ENCODE measurements around the gene SOCS3.
"Not testable (repeated sequence)": the region's sequence is repeated elsewhere in the genome, so short reads cannot be mapped to it uniquely, and the experiment has no call there.

SOCS3 gene

DNA sequence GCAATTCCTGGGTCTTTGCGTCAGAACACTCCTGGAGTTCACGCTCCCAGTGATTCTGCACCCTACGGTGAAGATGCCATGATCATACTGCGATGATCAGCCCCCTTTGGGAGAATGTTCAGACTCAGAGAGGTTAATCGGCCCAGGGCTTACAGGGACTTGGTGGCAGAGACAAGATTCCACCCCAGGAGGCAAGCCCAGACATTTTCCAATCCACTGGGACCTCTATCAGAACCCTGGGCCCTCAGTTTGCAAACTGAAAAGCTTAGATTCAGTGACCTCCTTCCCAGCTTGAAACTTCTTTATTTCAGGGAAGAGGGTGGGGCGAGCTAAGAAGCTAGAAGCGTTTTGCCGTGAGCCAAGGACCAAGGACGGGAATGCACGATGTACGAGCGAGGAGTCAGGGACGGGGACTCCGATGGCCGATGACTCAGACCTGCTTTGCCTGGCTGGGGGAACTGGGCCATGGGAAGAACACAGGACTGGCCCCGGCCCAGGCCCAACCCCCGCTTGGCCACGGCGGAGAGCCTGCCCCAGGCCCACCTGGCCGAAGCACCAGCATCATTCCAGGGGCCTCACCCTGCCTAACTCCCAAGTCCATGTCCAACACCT, 34.7 kb downstream of the SOCS3 start:
- DNase-seq, result no peak

DNA sequence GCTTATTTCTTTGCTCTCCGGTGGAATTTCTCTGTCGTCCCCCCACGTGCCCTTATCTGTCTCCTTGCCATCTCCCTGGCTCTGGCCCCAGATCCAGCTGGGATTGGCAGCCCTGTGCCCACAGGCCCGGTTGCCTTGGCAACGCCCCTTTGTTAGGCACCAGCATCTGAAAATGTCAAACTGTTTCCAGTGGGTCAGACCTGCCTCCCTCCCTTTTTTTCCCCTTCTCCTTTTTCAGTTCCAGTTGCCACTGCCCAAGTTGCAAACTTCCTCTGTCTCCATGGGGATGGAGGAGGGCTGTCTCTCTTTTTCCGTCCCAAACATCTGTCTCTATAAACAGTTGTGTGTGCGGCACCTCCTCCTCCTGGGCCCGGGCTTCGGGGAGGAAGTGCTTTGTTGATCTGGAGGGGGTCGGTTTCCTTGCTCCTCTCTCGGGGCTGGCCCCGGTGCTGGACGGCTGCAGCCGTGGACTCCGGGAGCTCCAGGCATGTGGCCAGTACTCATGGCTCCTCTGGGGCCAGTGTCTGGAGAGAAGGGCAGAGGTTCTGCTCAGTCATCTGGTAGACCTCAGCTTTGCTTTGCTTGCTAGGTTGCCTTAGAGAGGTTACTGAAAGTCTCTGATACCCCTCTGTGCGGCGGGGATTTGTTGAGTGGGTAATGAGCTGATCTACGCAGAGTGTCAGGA, 35.3 kb downstream of the SOCS3 start:
- peak; percentile 87 for DNase-seq

DNA sequence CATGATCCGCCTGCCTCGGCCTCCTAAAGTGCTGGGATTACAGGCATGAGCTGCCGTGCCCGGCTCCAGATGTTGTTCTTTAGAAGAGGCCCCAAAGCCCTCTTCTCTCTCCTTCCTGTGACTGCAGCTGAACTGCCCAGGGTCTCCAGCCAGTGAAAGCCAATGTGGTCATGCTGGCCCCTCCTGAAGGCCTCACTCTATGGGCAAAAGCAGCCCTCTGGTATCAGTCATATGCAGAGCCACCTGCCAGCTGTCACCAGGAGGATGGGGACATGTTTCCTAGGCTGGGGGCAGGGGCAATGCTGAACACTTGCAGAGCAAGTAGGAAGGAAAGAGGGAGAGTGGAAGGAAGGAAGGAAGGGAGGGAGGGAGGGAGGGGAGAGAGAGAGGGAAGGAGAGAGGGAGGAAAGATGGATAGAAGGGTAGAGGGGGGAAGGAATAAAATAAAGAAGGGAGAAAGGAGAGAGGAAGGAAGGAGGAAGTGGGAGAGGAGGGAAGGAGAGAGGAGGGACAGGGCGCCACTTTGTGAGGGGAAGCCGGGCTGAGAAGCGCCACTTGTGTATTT, 36.0 kb downstream of the SOCS3 start:
- peak; percentile 51 for DNase-seq

DNA sequence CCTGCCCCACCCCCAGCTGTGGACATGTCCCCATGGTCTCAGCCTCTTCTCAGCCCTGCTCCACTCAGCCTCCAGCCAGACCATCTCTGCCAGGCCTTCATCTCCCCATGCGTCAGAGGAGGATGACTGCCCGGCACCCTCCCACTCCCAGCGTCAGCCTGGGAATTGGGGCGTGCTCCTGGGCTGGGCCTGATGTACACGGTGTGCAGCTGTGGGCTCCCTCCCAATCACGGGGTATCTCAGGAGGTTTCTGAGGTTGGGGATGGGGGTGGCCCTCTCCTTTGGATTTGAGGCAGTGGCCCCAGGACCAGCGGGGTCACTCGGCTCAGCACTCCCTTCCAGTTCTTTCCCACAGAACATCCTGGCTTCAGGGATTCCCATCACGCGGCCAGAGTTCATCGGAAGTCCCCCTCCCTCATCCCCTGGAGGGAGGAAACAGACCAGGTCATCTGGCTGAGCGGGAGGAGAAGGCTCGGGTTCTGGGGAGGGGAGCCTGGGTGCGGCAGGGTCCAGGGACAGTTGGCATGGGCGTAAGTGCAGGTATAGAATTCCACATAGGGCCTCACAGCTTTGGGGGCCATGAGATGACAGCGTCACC, 36.9 kb downstream of the SOCS3 start:
- no peak for DNase-seq

DNA sequence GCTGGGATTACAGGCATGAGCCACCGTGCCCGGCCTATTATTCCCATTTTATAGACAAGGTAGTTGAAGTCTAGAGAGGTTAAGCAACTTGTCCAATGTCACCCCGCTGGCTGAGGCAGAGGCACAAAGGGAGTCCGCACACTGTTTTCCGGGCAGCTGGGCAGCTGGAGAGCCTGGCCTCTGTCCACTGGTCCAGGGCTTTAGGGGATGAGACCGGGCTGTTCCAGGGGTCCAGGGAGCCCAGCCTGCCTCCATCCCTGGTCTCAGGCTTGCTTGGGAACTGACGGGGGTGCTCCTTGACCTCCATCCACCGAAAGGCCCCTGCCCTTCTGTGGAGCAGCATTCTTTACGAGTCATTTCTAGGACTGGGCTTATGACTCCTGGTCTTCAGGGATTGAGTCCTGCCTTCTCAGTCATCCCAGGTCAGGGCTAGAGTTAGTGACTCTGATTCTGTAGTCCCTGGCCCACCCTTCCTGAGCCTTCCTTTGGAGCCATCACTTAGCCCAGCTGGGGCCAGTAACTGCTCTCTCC, 37.5 kb downstream of the SOCS3 start:
- no peak for DNase-seq

DNA sequence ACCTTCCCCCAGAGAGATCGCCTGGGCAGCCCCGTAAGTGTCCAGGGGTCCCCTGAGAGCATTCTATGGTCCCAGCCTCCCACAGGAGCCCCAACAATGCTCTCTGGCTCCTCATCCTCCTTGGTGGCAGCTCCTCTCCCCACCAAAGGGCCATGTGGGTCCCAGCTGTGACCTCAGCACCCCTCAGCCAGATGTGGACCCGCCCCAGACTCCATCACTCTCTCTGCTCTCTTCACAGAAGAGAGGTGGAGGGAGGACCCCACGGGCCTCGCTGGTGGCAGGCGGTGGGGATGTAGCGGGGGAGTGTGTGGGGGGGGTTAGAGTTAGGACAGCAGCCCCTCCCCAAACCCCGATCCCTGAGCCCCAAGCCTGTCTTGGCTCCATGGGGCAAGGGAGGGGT, 41.0 kb downstream of the SOCS3 start:
- DNase-seq, result no peak

DNA sequence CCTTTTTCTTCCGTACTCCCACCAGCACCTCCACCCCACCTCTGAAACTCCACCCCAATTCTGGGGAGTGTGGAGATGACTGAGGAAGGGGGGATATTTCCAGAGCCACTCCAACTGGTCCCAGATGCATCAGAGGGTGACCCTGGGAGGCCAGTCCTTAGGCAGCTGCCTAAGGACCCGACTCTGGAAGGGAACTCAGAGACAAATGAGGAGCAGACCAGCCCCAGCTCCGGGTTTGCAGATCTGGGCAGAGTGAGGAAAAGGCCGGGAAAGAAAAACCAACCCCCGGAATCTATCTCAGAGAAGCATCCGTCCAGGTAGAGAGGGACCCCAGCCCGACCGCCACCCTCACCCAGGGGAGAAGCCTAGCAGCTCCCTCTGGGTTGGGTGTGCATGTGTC, 41.5 kb downstream of the SOCS3 start:
- no peak for DNase-seq

DNA sequence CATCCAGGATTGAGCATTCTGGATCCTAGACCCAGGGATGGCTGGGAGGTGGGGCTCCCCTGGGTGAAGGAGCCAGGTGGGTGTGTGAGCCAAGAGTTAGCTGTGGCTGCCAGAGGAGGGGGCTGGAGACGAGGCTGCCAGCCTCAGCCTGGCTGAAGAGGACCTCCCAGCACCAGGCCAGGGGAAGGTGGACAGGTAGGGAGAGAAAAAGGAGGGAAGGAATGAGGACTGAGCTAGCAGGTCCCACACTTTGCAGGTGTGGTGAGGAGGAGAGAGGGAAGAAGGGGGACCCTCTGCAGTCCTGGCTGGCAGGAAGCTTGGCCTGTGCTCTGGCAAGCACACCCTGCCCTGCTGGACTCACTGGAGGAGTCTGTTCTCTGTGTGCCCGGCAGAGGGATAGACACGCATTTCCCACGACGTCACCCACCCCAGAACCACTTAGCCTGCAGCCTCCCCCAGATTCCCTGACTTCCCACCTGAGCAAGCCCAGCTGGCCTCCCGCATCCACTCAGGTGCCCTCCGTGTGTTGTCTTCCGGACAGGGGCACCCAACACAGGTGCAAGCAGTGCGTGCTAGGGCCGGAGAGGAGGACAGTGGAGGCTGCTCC, 42.0 kb downstream of the SOCS3 start:
- no peak for DNase-seq

DNA sequence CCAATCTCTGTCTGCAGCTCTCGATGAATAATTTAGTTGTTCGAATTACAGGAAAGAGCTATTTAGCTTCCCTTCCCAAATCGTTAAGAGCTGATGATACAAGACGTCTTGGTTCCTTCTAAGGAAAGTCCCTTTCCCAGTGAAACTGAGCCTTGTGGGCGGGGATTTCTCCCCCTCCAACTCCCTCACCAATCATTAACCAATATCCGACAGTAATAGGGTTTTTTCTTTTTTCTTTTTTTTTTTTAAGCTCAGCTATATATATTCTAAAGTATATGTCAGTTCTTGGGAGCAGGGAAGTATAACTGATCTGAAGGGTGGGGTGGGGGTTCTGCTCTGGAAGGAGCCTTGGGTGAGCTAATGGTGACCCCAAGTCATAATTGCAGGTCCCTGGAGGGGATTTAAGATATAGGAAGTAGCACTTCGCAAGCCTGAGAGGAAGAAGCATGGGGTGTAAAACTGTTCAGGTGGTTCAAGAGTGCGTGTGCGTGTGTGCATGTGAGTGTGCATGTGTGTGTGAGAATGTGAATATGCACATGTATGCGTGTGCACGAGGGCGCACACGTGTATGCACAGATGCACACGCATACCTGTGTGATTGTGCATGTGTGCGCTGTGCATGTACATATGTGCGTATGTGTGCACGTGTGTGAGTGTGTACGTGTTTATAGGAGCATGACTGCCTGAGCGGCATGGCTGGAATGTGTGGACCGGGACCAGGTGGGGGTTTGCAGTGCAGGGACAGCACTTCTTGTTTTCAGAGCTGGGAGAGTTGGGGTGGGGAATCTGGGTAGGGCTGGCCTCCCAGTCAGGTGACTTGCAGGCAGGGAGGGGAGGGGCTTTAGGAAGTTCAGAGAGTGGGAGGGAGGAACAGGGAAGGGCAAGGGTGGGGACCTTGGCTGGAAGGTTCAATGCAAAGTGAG, 42.7 kb downstream of the SOCS3 start:
- DNase-seq, result peak; percentile 49

DNA sequence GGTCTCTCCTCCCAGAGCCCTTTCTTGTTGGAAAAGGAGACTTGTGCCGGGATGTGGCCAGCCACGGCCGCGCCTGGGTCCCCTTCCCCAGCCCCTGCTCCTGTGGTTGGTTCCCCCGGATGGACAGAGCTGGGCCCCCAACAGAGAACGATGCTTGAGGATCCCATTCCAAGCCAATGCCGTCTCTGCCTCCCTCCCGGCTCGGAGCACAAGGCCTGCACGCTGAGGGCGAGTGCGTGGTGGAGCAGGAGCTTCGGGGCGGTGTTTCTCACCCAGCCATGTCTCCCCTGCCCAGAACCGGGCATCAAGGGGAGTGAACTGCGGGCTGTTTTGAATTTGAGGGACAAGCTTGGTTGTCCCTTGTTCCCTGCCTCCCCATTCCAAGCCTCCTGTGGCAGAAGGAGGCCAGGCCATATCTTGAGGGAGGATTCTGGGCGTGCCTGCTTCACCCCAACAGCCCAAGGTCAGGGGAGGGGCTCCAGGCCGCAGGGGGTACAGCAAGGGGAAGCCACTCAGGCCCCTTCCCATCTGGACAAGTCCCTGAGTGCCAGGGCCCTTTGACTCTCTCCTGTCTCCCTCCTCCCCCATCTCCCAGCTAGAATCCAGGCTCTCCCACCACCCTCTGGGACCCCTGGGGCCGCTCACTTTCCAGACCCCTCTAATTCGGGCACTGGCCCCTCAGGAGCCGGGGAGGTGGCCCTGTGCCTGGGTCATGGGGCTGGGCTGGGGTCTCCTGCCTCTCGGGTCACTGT, 43.6 kb downstream of the SOCS3 start:
- no peak for DNase-seq

DNA sequence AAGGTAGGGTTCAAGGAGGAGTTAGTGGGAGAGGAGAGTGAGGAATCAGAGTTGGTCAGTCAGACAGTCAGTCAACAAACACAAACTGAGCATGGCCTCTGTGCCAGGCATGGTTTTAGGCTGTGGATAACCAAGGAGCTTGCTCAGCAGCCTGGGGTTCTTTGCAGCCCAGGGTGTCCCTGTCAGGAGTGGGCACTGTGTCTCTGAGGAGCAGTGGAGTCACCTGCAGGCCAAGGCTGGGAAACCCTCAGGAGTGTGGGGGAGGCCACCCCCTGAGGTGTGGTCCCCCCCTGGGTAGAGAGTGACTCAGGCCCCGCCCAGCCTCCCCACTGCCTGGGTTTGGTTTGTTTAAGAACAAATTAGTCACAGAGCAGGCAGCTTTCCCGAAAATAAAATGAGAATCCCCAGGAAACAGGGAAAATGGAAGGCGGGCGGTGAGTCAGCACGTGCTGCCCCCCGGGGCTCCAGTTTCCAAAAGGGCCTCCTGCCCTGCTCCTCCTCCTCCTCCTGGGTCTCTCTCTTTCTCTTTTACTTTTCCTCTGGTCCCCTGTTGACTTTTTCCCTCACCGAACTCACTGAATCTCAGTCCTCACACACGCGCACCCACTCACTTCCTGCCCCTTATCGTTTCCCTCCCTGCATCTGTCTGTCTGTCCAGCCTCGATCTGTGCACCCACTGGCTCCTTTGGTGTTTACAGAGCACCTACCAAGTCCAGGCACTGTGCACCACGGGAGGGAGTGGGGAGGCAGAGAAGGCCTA, 44.3 kb downstream of the SOCS3 start:
- DNase-seq, result peak; percentile 63

DNA sequence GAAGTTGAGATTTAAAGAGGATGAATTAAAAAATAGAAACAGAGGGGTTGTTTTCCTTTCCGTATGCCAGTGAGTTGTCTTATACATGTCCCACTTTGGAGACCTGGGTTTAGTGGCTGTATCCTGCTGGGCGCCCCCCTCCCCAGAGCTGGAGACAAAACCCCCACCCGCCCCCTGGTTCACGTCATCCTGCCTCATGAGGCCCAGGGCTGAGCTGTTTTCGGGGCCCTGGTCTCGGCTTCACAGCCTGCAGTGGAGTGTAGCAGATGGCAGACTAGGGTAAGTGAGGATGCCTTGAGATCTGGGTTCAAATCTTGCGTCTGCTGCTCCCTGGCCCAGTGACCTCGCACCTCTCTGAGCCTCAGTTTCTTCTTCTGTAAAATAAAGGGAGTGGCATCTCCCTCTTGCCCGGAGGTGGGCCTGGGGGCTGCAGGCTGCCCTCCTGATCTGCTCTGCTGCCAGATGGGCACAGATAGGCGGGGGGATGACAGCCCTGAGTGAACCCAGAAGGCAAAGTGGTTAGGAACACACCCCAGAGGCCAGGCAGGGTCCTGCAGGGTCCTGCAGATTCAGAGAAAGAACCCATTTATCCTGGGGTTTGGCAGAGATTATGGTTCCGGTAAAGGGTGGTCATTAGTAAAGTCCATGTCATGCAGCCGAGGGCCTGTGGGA, 45.1 kb downstream of the SOCS3 start:
- DNase-seq, result no peak

DNA sequence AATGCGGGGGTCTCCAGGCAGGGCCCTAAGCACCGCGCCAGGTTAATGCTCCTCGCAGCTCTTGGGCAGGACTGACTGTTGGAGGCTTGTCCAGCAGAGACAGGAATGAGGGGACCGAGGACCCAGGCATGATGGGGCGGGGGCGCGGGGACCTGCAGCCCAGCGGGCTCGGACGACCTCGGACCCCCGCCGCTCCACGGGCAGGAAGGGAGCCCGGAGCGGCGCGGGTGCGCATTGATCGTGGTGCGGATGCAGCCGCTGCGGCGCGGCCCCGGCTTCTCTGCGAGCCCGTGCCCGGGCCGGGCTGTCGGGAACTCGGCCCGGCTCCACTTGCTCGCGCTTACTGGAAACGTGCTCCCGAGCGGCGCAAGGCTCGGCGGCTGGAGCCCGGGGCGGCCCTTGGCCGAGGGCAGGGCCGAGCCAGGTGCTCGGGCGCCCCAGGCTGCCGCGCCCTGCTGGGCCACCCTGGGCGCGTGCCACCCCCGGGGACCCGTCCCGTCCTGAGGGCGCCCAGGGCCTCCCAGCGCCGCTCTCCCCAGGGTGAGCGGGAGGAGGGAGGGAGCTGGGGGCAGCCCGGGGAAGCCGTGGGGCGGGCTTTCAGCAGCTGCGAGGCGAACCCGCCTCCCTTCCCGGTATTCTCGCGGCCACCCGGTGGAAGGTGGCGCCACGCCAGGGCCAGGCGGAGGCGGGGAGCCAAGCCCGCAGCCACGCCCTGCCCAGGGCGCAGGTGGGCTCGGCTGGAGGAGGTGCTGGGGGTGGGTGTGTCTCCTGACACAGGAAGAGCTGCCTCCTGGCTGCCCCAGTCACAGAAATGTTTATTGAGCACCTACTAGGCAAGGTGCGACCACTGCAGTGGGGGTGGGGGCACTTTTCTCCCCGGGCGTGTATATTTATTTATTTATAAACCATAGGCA, 45.9 kb downstream of the SOCS3 start:
- DNase-seq, result peak; percentile 73

DNA sequence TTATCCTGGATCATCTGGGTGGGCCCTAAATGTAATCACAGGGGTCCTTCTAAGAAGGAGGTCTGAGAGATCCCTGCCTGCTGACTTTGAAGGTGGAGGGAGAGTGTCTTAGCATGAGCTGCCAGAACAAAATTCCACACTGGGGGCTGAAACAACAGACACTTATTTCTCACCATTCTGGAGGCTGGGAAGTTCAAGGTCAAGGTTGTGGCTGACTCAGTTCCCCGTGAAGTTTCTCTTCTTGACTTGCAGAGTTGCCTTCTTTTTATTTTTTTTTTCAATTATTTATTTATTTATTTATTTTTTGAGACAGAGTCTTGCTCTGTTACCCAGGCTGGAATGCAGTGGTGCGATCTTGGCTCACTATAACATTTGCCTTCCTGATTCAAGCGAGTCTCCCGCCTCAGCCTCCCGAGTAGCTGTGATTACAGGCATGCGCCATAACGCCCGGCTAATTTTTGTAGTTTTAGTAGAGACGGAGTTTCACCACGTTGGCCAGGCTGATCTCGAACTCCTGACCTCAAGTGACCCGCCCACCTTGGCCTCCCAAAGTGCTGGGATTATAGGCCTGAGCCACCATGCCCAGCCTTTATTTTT, 50.1 kb downstream of the SOCS3 start:
- DNase-seq, result not testable (repeated sequence)

DNA sequence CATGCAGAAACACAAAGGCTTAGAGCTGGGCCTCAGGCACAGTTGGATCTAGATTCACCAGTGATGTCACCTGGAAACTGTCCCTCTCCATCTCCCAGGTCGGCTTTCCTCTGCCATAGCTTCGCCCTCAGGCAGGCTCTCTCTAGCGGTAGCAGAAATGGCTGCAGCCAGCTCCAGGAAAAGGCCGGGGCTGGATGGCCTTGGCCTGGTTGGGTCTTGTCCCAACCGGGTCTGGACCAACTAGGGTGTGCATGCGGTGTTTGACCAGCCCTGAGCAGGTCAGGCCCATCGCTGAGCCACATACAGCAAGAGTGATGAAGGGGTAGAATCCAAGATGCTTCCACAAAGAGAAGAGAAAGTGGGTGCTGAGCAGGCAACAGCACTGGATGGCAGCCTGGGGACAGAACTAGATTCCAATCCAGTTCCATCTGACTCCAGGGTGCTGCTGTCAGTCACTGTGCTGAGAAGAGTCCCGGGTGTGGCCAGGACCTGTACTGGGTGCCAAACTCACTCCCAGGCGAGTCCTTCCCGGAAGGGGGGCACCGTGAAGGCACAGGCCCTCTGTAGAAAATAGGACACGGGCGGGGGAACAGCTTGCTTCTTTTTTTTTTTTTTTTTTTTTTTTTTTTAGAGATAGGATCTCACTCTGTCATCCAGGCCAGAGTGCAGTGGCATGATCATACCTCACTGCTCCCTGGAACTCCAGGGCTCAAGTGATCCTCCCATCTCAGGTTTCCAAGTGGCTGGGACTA, 51.8 kb downstream of the SOCS3 start:
- no peak for DNase-seq

DNA sequence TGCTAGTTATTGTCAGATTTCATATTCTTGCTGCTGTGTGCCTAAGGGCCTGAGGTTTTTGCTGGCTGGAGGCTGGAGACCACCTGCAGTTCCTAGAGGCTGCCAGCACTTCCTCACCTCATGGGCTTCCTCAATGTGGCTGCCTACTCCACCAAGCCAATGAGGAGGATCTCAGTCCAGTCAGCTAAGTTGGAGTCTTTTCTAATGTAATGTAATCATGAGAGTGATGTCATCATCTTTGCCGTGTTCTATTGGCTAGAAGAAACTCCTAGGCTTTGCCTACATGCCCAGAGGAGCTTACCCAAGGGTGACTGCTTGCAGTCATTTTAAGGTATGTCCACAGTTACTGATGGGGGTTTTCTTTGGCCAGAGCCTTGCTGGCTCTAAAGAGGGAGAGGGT, 53.0 kb downstream of the SOCS3 start:
- DNase-seq, result no peak
